CD4-positive, alpha-beta memory T cell (primary cell): Measurements from ENCODE around the gene PHLDB1. TPM values are rescaled to one million over a fixed set of nuclear protein-coding genes. Genes with fewer than 3 reads are reported as not detected.

Source experiments
- CTCF ChIA-PET: fragments of 350-600 bp; sonication (Branson Sonifier 250); formaldehyde crosslinking; loops from one replicate; lab custom pipeline; 2021; ENCODE audit warnings: inconsistent platforms; ENCODE audit not compliant: partially characterized antibody; lab: Charles Lee
- POLR2A ChIA-PET: fragments of 350-600 bp; sonication (Branson Sonifier 250); formaldehyde crosslinking; loops from one replicate; lab custom pipeline; 2021; ENCODE audit not compliant: partially characterized antibody; lab: Charles Lee
- DNase-seq, 5 donors: peaks; one replicate each; pipeline versions ENCODE4 v3.0.0 to v3.0.0-alpha.2; 2020 to 2022; ENCODE audit warnings: mixed read lengths in 1 of 5
- H3K27ac ChIP-seq: one replicate; pipeline ENCODE4 v1.7.0; 2013; ENCODE audit warnings: low read depth, low read length
- H3K27me3 ChIP-seq: 2 replicates; pipeline ENCODE4 v1.7.0; 2013; ENCODE audit warnings: mild to moderate bottlenecking, low read length, moderate library complexity; ENCODE audit not compliant: insufficient read depth
- H3K36me3 ChIP-seq: 2 replicates; pipeline ENCODE4 v1.7.0; 2013; ENCODE audit warnings: mild to moderate bottlenecking, low read length, moderate library complexity; ENCODE audit not compliant: insufficient read depth
- H3K4me1 ChIP-seq: 2 replicates; pipeline ENCODE4 v1.7.0; 2013; ENCODE audit warnings: mild to moderate bottlenecking, low read length, moderate library complexity; ENCODE audit not compliant: insufficient read depth
- H3K4me3 ChIP-seq, 2 donors: one replicate each; pipeline ENCODE4 v1.7.0; 2013; ENCODE audit warnings: low read length in 2 of 2, mild to moderate bottlenecking in 1 of 2
- H3K9me3 ChIP-seq, 2 donors: one replicate each; pipeline ENCODE4 v1.7.0; 2013; ENCODE audit warnings: low read length in 2 of 2, control low read depth in 1 of 2; ENCODE audit not compliant: control insufficient read depth in 1 of 2
- H3K27ac Mint-ChIP-seq, 7 donors: one replicate each; pipeline ENCODE4 v1.8.0; 2020 to 2021; ENCODE audit warnings: mixed read lengths in 7 of 7, mild to moderate bottlenecking in 6 of 7, inconsistent platforms in 3 of 7, moderate library complexity in 3 of 7
- H3K27me3 Mint-ChIP-seq, 2 donors: one replicate each; pipeline ENCODE4 v1.8.0; 2020 to 2021; ENCODE audit warnings: mixed read lengths in 2 of 2
- H3K36me3 Mint-ChIP-seq, 2 donors: one replicate each; pipeline ENCODE4 v1.8.0; 2020 to 2021; ENCODE audit warnings: mixed read lengths in 2 of 2, inconsistent platforms in 1 of 2, mild to moderate bottlenecking in 1 of 2
- H3K4me1 Mint-ChIP-seq, 4 donors: one replicate each; pipeline ENCODE4 v1.8.0; 2020 to 2021; ENCODE audit warnings: mixed read lengths in 4 of 4, mild to moderate bottlenecking in 1 of 4
- H3K4me3 Mint-ChIP-seq, 8 donors: one replicate each; pipeline ENCODE4 v1.8.0; 2020 to 2021; ENCODE audit warnings: mixed read lengths in 8 of 8, mild to moderate bottlenecking in 7 of 8, moderate library complexity in 6 of 8, inconsistent platforms in 3 of 8
- H3K9me3 Mint-ChIP-seq, 8 donors: one replicate each; pipeline ENCODE4 v1.8.0; 2020 to 2021; ENCODE audit warnings: mixed read lengths in 8 of 8, mild to moderate bottlenecking in 5 of 8, inconsistent platforms in 3 of 8, moderate library complexity in 1 of 8
- intact Hi-C: fragments of 100-400 bp; cut with micrococcal nuclease; formaldehyde crosslinking; loops from one replicate; pipeline ENCODE4 v1.15.1; 2023
- polyA plus RNA-seq, 2 donors: library from polyadenylated mRNA; unstranded; fragments of 300-500 nt; fragmentation: Illumina TruSeq; gene quantifications; one replicate each; pipeline ENCODE4 v1.2.3, GENCODE V29; 2021
- total RNA-seq, 2 experiments: library from RNA; stranded (reverse); gene quantifications; one replicate each; pipeline ENCODE4 v1.2.3, GENCODE V29; 2021

PHLDB1 gene
- total and polyA plus RNA-seq, 4 experiments from 2014 or later, result 0.34 to 3.9 (median 2.1) TPM

GRCh38 chr11:118615282-118615975 is 8.0 kb downstream of the PHLDB1 start:
- ChIA-PET POLR2A (no interaction called here), CTCF (interaction anchor here (1.1 kb wide), 1 partner anchor 44 kb away, joined by 3 read pairs; no protein-coding TSS in a partner anchor)
- Mint-ChIP-seq H3K9me3 (peaks cover 0 to 1% (median 0%) of the 10 kb centered on the region in 8 donors), H3K4me3 (no peak overlapping the region), H3K27me3 (peaks cover 7 to 8% of the 10 kb centered on the region in 2 donors), H3K4me1 (peaks cover 4 to 10% (median 5%) of the 10 kb centered on the region in 4 donors), H3K27ac (no peak overlapping the region), H3K36me3 (peaks cover 0 to 3% of the 10 kb centered on the region in 2 donors)
- intact Hi-C loops, result no loop called here
- no peak overlapping the region for H3K4me3 ChIP-seq
- H3K9me3 ChIP-seq, result no peaks in the 10 kb centered on the region
- peaks cover 7% of the 10 kb centered on the region for H3K4me1 ChIP-seq
- no peaks in the 10 kb centered on the region for H3K27me3 ChIP-seq
- DNase-seq, result no peak
- H3K36me3 ChIP-seq, result no peaks in the 10 kb centered on the region
- no peak overlapping the region for H3K27ac ChIP-seq

GRCh38 chr11:118615976-118616371 is 8.6 kb downstream of the PHLDB1 start:
- Mint-ChIP-seq H3K36me3 (peaks cover 0 to 3% of the 10 kb centered on the region in 2 donors), H3K9me3 (peaks cover 0 to 1% (median 0%) of the 10 kb centered on the region in 8 donors), H3K4me3 (no peak overlapping the region), H3K27ac (no peak overlapping the region), H3K27me3 (peaks cover 8 to 9% of the 10 kb centered on the region in 2 donors), H3K4me1 (peaks cover 5 to 15% (median 8%) of the 10 kb centered on the region in 4 donors)
- ChIA-PET CTCF (no interaction called here), POLR2A (no interaction called here)
- H3K27ac ChIP-seq, result no peak overlapping the region
- H3K36me3 ChIP-seq, result no peaks in the 10 kb centered on the region
- H3K9me3 ChIP-seq, result no peaks in the 10 kb centered on the region
- intact Hi-C loops, result no loop called here
- H3K4me3 ChIP-seq, result no peak overlapping the region
- peaks cover 5% of the 10 kb centered on the region for H3K27me3 ChIP-seq
- DNase-seq, result no peak
- peaks cover 10% of the 10 kb centered on the region for H3K4me1 ChIP-seq

GRCh38 chr11:118618115-118618990 is 10.9 kb downstream of the PHLDB1 start:
- Mint-ChIP-seq H3K36me3 (peaks cover 0 to 3% of the 10 kb centered on the region in 2 donors), H3K27me3 (peaks cover 11% of the 10 kb centered on the region in 2 donors), H3K4me3 (peak overlapping the region in 1 of 8 donors; percentile 42), H3K9me3 (peaks cover 0 to 1% (median 0%) of the 10 kb centered on the region in 8 donors), H3K4me1 (peaks cover 5 to 16% (median 6%) of the 10 kb centered on the region in 4 donors), H3K27ac (no peak overlapping the region)
- intact Hi-C loops, result no loop called here
- POLR2A ChIA-PET, result no interaction called here
- Histone ChIP-seq H3K4me3 (no peak overlapping the region), H3K27ac (no peak overlapping the region), H3K4me1 (peaks cover 13% of the 10 kb centered on the region), H3K9me3 (no peaks in the 10 kb centered on the region), H3K27me3 (peaks cover 6% of the 10 kb centered on the region), H3K36me3 (no peaks in the 10 kb centered on the region)
- CTCF ChIA-PET, result interaction anchor here (0.6 to 1.0 kb wide), 3 partner anchors 13 to 235 kb away, joined by 3 read pairs; no protein-coding TSS in a partner anchor
- DNase-seq, result no peak

GRCh38 chr11:118618991-118619375 is 11.6 kb downstream of the PHLDB1 start:
- H3K9me3 ChIP-seq, result no peaks in the 10 kb centered on the region
- Mint-ChIP-seq H3K27ac (no peak overlapping the region), H3K4me3 (no peak overlapping the region), H3K4me1 (peaks cover 5 to 16% (median 6%) of the 10 kb centered on the region in 4 donors), H3K9me3 (peaks cover 0 to 1% (median 0%) of the 10 kb centered on the region in 8 donors), H3K36me3 (peaks cover 0 to 3% of the 10 kb centered on the region in 2 donors), H3K27me3 (peaks cover 11% of the 10 kb centered on the region in 2 donors)
- no peaks in the 10 kb centered on the region for H3K36me3 ChIP-seq
- DNase-seq, result no peak
- H3K27me3 ChIP-seq, result peaks cover 6% of the 10 kb centered on the region
- ChIA-PET POLR2A (no interaction called here), CTCF (interaction anchor here (0.7 to 1.0 kb wide), 2 partner anchors 13 to 17 kb away, joined by 3 read pairs; no protein-coding TSS in a partner anchor)
- H3K4me3 ChIP-seq, result no peak overlapping the region
- intact Hi-C loops, result no loop called here
- H3K27ac ChIP-seq, result no peak overlapping the region
- H3K4me1 ChIP-seq, result peaks cover 13% of the 10 kb centered on the region

GRCh38 chr11:118619444-118620197 is 12.2 kb downstream of the PHLDB1 start:
- CTCF ChIA-PET, result interaction anchor here (0.7 to 1.8 kb wide), 3 partner anchors 11 to 16 kb away, joined by 3 to 7 read pairs (median 3); no protein-coding TSS in a partner anchor

GRCh38 chr11:118620529-118621070 is 13.2 kb downstream of the PHLDB1 start:
- H3K27me3 ChIP-seq, result peaks cover 6% of the 10 kb centered on the region
- no peaks in the 10 kb centered on the region for H3K36me3 ChIP-seq
- intact Hi-C loops, result no loop called here
- DNase-seq, result no peak
- H3K27ac ChIP-seq, result no peak overlapping the region
- Mint-ChIP-seq H3K4me1 (peaks cover 5 to 16% (median 6%) of the 10 kb centered on the region in 4 donors), H3K9me3 (peaks cover 0 to 1% (median 0%) of the 10 kb centered on the region in 8 donors), H3K27me3 (peaks cover 9 to 11% of the 10 kb centered on the region in 2 donors), H3K27ac (peak overlapping the region in 2 of 7 donors; percentile 17 to 48), H3K4me3 (peak overlapping the region in 7 of 8 donors; percentile 14 to 78 (median 61)), H3K36me3 (peaks cover 0 to 3% of the 10 kb centered on the region in 2 donors)
- H3K9me3 ChIP-seq, result no peaks in the 10 kb centered on the region
- peaks cover 13% of the 10 kb centered on the region for H3K4me1 ChIP-seq
- CTCF ChIA-PET, result interaction anchor here (1.8 to 2.1 kb wide), 2 partner anchors 12 to 15 kb away, joined by 5 to 7 read pairs; no protein-coding TSS in a partner anchor
- H3K4me3 ChIP-seq, result no peak overlapping the region
- POLR2A ChIA-PET, result no interaction called here

More at GRCh38 chr11:118619444-118620197, 12.2 kb downstream of the PHLDB1 start:
- DNase-seq, result no peak
- Histone ChIP-seq H3K27ac (no peak overlapping the region), H3K9me3 (no peaks in the 10 kb centered on the region), H3K36me3 (no peaks in the 10 kb centered on the region), H3K4me1 (peaks cover 13% of the 10 kb centered on the region), H3K27me3 (peaks cover 6% of the 10 kb centered on the region), H3K4me3 (no peak overlapping the region)
- Mint-ChIP-seq H3K36me3 (peaks cover 0 to 3% of the 10 kb centered on the region in 2 donors), H3K27ac (peak overlapping the region in 3 of 7 donors; percentile 1 to 38 (median 4)), H3K9me3 (peaks cover 0 to 1% (median 0%) of the 10 kb centered on the region in 8 donors), H3K27me3 (peaks cover 11% of the 10 kb centered on the region in 2 donors), H3K4me3 (peak overlapping the region in 2 of 8 donors; percentile 23 to 73), H3K4me1 (peaks cover 5 to 16% (median 6%) of the 10 kb centered on the region in 4 donors)
- intact Hi-C loops, result no loop called here
- POLR2A ChIA-PET, result no interaction called here
